Muscle layer of colon (tissue), 2 donors: Measurements from ENCODE around the gene FAM53A.
"Not testable (repeated sequence)": the region's sequence is repeated elsewhere in the genome, so short reads cannot be mapped to it uniquely, and the experiment has no call there.

Source experiments
- H3K27ac ChIP-seq: one replicate; pipeline ENCODE4 v1.7.0; 2013; ENCODE audit warnings: low read depth, mild to moderate bottlenecking, low read length, moderate library complexity
- H3K27me3 ChIP-seq, 2 donors: one replicate each; pipeline ENCODE4 v1.7.0; 2013; ENCODE audit warnings: low read length in 2 of 2, mild to moderate bottlenecking in 2 of 2; ENCODE audit not compliant: insufficient read depth in 2 of 2, control insufficient read depth in 1 of 2
- H3K36me3 ChIP-seq: one replicate; pipeline ENCODE4 v1.7.0; 2013; ENCODE audit warnings: mild to moderate bottlenecking, low read length; ENCODE audit not compliant: insufficient read depth
- H3K4me1 ChIP-seq: one replicate; pipeline ENCODE4 v1.7.0; 2013; ENCODE audit warnings: mild to moderate bottlenecking, low read length; ENCODE audit not compliant: insufficient read depth
- H3K4me3 ChIP-seq, 2 donors: one replicate each; pipeline ENCODE4 v1.7.0; 2013; ENCODE audit warnings: low read length in 2 of 2, low read depth in 1 of 2, mild to moderate bottlenecking in 1 of 2, moderate library complexity in 1 of 2
- H3K9ac ChIP-seq: one replicate; pipeline ENCODE4 v1.7.0; 2013; ENCODE audit warnings: low read length
- H3K9me3 ChIP-seq: one replicate; pipeline ENCODE4 v1.7.0; 2013; ENCODE audit warnings: mild to moderate bottlenecking, low read length
- donor health status: abdominal sarcoma.
- donor health status: Adenocarcinoma of cecum.

FAM53A gene

GRCh38 chr4:1714303-1715001 lies 30.3 kb upstream of the FAM53A start:
- peaks cover 30% of the 10 kb centered on the region for H3K4me1 ChIP-seq
- no peak overlapping the region for H3K4me3 ChIP-seq
- peaks cover 22% of the 10 kb centered on the region for H3K36me3 ChIP-seq
- H3K27ac ChIP-seq = no peak overlapping the region
- H3K27me3 ChIP-seq = no peaks in the 10 kb centered on the region
- H3K9ac ChIP-seq = no peak overlapping the region
- no peaks in the 10 kb centered on the region for H3K9me3 ChIP-seq

GRCh38 chr4:1713003-1713851 lies 29.1 kb upstream of the FAM53A start:
- no peaks in the 10 kb centered on the region for H3K9me3 ChIP-seq
- peaks cover 14% of the 10 kb centered on the region for H3K36me3 ChIP-seq
- H3K9ac ChIP-seq = no peak overlapping the region
- peaks cover 29% of the 10 kb centered on the region for H3K4me1 ChIP-seq
- peak overlapping the region; percentile 93 for H3K27ac ChIP-seq
- peak overlapping the region; percentile 91 for H3K4me3 ChIP-seq
- no peaks in the 10 kb centered on the region for H3K27me3 ChIP-seq

GRCh38 chr4:1712216-1713002 lies 28.3 kb upstream of the FAM53A start, which contains the start of gene SLBP:
SLBP (minus strand) TSS chr4:1712319; CDS start chr4:1712188, 131 bp downstream.
- no peaks in the 10 kb centered on the region for H3K9me3 ChIP-seq
- peak within 1 kb of the TSS; percentile 92 for H3K9ac ChIP-seq
- no peaks in the 10 kb centered on the region for H3K27me3 ChIP-seq
- peaks cover 29% of the 10 kb centered on the region for H3K4me1 ChIP-seq
- peak within 1 kb of the TSS; percentile 91 for H3K4me3 ChIP-seq
- peak within 1 kb of the TSS; percentile 93 for H3K27ac ChIP-seq
- peaks cover 6% of the 10 kb centered on the region for H3K36me3 ChIP-seq

- Histone ChIP-seq H3K9ac (peak overlapping the region; percentile 92), H3K4me1 (peaks cover 29% of the 10 kb centered on the region)
Observed at GRCh38 chr4:1711571-1712215, 27.6 kb upstream of the FAM53A start.

GRCh38 chr4:1711055-1711570 lies 27.0 kb upstream of the FAM53A start:
- Histone ChIP-seq H3K4me1 (peaks cover 29% of the 10 kb centered on the region), H3K4me3 (peak overlapping the region; percentile 91), H3K27me3 (no peaks in the 10 kb centered on the region), H3K9me3 (no peaks in the 10 kb centered on the region), H3K9ac (peak overlapping the region; percentile 92), H3K36me3 (peaks cover 12% of the 10 kb centered on the region), H3K27ac (peak overlapping the region; percentile 88)

More at GRCh38 chr4:1711571-1712215, 27.6 kb upstream of the FAM53A start:
- peak overlapping the region; percentile 91 for H3K4me3 ChIP-seq
- no peaks in the 10 kb centered on the region for H3K9me3 ChIP-seq
- no peaks in the 10 kb centered on the region for H3K27me3 ChIP-seq
- H3K27ac ChIP-seq = peak overlapping the region; percentile 88
- H3K36me3 ChIP-seq = peaks cover 6% of the 10 kb centered on the region

- Histone ChIP-seq H3K27ac (no peak overlapping the region), H3K27me3 (no peaks in the 10 kb centered on the region), H3K9ac (no peak overlapping the region), H3K4me1 (peaks cover 22% of the 10 kb centered on the region), H3K4me3 (no peak overlapping the region), H3K9me3 (no peaks in the 10 kb centered on the region), H3K36me3 (peaks cover 31% of the 10 kb centered on the region)
Observed at GRCh38 chr4:1708581-1708980, 24.5 kb upstream of the FAM53A start.

GRCh38 chr4:1706358-1706757 lies 22.2 kb upstream of the FAM53A start:
- H3K36me3 ChIP-seq = peaks cover 48% of the 10 kb centered on the region
- no peaks in the 10 kb centered on the region for H3K9me3 ChIP-seq
- H3K27ac ChIP-seq = no peak overlapping the region
- no peak overlapping the region for H3K4me3 ChIP-seq
- no peak overlapping the region for H3K9ac ChIP-seq
- no peaks in the 10 kb centered on the region for H3K27me3 ChIP-seq
- peaks cover 14% of the 10 kb centered on the region for H3K4me1 ChIP-seq

GRCh38 chr4:1705732-1706131 lies 21.6 kb upstream of the FAM53A start:
- H3K27ac ChIP-seq = no peak overlapping the region
- no peak overlapping the region for H3K4me3 ChIP-seq
- no peaks in the 10 kb centered on the region for H3K27me3 ChIP-seq
- no peak overlapping the region for H3K9ac ChIP-seq
- peaks cover 51% of the 10 kb centered on the region for H3K36me3 ChIP-seq
- H3K9me3 ChIP-seq = no peaks in the 10 kb centered on the region
- peaks cover 8% of the 10 kb centered on the region for H3K4me1 ChIP-seq

GRCh38 chr4:1703867-1704266 lies 19.8 kb upstream of the FAM53A start:
- Histone ChIP-seq H3K4me1 (no peaks in the 10 kb centered on the region), H3K9me3 (no peaks in the 10 kb centered on the region), H3K27me3 (no peaks in the 10 kb centered on the region)

GRCh38 chr4:1701671-1702070 lies 17.6 kb upstream of the FAM53A start:
- H3K27me3 ChIP-seq, H3K4me3 ChIP-seq, H3K4me1 ChIP-seq, H3K9ac ChIP-seq, H3K27ac ChIP-seq, H3K9me3 ChIP-seq: not testable (repeated sequence)
- peaks cover 69% of the 10 kb centered on the region for H3K36me3 ChIP-seq

More at GRCh38 chr4:1703867-1704266, 19.8 kb upstream of the FAM53A start:
- Histone ChIP-seq H3K27ac (no peak overlapping the region), H3K36me3 (peaks cover 59% of the 10 kb centered on the region), H3K9ac (no peak overlapping the region), H3K4me3 (no peak overlapping the region)
